T-helper 17 cell (primary cell): ENCODE measurements around the gene ZNF358. TPM values are rescaled to one million over a fixed set of nuclear protein-coding genes. Genes with fewer than 3 reads are reported as not detected.
A peak's percentile ranks its signal among the peaks of the same experiment; 100 is the strongest.

Experiments used
- ATAC-seq: fragments of 150-1000 bp; cut with Tn5 transposase; 2 replicates; pipeline ENCODE4 v1.10.0; 2021; ENCODE audit warnings: mild to moderate bottlenecking, moderate library complexity
- DNase-seq, 3 donors: peaks; one replicate each; pipeline versions ENCODE4 v3.0.0 to v3.0.0-alpha.2; 2020 to 2021
- H3K9me3 ChIP-seq: one replicate; pipeline ENCODE4 v1.7.0; 2013; ENCODE audit warnings: low read length, mild to moderate bottlenecking; ENCODE audit not compliant: control insufficient read depth, poor library complexity, severe bottlenecking
- H3K27ac Mint-ChIP-seq: one replicate; pipeline ENCODE4 v1.8.0; 2022; ENCODE audit warnings: mild to moderate bottlenecking, moderate library complexity, mixed read lengths
- H3K27me3 Mint-ChIP-seq: one replicate; pipeline ENCODE4 v1.8.0; 2022; ENCODE audit warnings: mixed read lengths
- H3K36me3 Mint-ChIP-seq: one replicate; pipeline ENCODE4 v1.8.0; 2022; ENCODE audit warnings: low read depth, mixed read lengths
- H3K4me1 Mint-ChIP-seq: one replicate; pipeline ENCODE4 v1.8.0; 2022; ENCODE audit warnings: mild to moderate bottlenecking, mixed read lengths
- H3K4me3 Mint-ChIP-seq: one replicate; pipeline ENCODE4 v1.8.0; 2022; ENCODE audit warnings: mild to moderate bottlenecking, moderate library complexity, mixed read lengths
- total RNA-seq, 4 donors: library from RNA in 2 of 4; stranded (reverse) in 2 of 4; gene quantifications; one replicate each; pipeline ENCODE4 v1.2.3 and lab custom pipeline; 2022 to 2026

ZNF358 gene
- total RNA-seq (1 to 10 TPM; 4.1 to 5.1 TPM), total RNA-seq (lab: John Stamatoyannopoulos, UW) (2.3 to 3.0 reads per million in 2 donors)

- Mint-ChIP-seq H3K27me3 (peaks cover 25% of the 10 kb centered on the region), H3K27ac (peak within 1 kb of the TSS; percentile 60), H3K4me1 (peaks cover 21% of the 10 kb centered on the region), H3K36me3 (peaks cover 4% of the 10 kb centered on the region), H3K4me3 (peak within 1 kb of the TSS; percentile 92)
- no peak for DNase-seq
- peak; percentile 73 for ATAC-seq
- H3K9me3 ChIP-seq, result no peaks in the 10 kb centered on the region
Observed at GRCh38 chr19:7515645-7516151, at the start of gene ZNF358. ZNF358 (plus strand) TSS chr19:7516103; CDS start chr19:7519243, 3,140 bp downstream.

- Mint-ChIP-seq H3K4me3 (no peak overlapping the region), H3K27me3 (no peaks in the 10 kb centered on the region), H3K4me1 (no peaks in the 10 kb centered on the region), H3K36me3 (peaks cover 2% of the 10 kb centered on the region), H3K27ac (no peak overlapping the region)
- no peak for DNase-seq
- no peaks in the 10 kb centered on the region for H3K9me3 ChIP-seq
- no peak for ATAC-seq
Observed at GRCh38 chr19:7467009-7467989, 48.6 kb upstream of the ZNF358 start.

DNA sequence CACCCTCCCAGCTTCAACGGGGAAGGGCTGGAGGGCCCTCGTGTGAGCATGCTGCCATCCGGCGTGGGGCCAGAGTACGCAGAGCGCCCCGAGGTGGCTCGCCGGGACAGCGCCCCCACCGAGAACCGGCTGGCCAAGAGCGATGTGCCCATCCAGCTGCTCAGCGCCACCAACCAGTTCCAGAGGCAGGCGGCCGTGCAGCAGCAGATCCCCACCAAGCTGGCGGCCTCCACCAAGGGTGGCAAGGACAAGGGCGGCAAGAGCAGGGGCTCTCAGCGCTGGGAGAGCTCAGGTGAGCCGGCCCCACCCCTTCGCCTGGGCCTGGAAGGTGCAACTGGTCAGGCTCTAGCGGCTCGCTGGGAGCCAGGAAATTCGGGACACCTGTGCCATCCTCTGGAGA, 47.1 kb upstream of the ZNF358 start:
- H3K27ac Mint-ChIP-seq, result no peak overlapping the region
- H3K9me3 ChIP-seq, result no peaks in the 10 kb centered on the region
- ATAC-seq (no peak), DNase-seq (no peak)
- peaks cover 2% of the 10 kb centered on the region for H3K36me3 Mint-ChIP-seq
- H3K27me3 Mint-ChIP-seq, result no peaks in the 10 kb centered on the region
- H3K4me3 Mint-ChIP-seq, result no peak overlapping the region
- no peaks in the 10 kb centered on the region for H3K4me1 Mint-ChIP-seq

- Mint-ChIP-seq H3K36me3 (peaks cover 2% of the 10 kb centered on the region), H3K4me1 (peaks cover 2% of the 10 kb centered on the region), H3K4me3 (no peak overlapping the region), H3K27me3 (no peaks in the 10 kb centered on the region), H3K27ac (no peak overlapping the region)
- ATAC-seq (no peak), DNase-seq (no peak)
- H3K9me3 ChIP-seq, result no peaks in the 10 kb centered on the region
Observed at GRCh38 chr19:7469669-7470285, 46.1 kb upstream of the ZNF358 start.

DNA sequence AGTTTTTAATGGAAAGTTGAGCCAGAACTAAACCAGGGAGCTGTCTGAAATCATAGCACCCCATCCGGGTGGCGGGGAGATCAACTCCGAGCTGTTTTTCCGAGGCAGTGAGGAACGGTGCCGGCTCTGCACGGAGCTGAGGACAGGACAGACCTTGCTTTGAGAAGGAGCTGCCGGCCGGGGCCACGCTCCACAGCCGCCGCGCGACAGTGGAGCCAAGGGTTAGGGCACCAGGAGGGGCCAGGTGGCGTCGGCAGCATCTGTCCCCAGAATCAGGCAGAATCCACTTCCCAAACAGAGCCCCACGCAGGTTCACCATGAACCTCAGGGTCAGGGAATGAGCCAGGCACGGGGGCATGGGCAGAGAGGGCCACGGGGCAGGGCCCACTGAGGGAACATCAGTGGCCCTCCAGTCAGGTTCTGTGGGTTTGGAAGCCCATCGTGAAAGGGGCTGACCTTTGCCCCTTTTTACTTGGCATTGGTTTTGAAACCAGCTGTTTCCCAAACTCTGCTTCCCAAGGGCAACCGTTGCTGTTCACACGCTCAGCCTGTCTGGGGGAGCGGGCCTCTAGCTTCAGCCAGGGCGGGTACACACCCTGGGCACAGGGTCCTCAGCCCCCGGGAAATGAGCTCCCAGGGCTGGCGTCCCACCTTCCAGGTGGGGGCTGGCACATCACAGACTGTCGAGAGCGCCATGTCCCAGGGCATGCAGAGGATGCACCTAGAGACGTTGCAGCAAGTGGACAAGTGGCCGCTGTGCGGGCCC, 45.2 kb upstream of the ZNF358 start:
- H3K36me3 Mint-ChIP-seq, result peaks cover 2% of the 10 kb centered on the region
- DNase-seq (no peak), ATAC-seq (no peak)
- H3K9me3 ChIP-seq, result no peaks in the 10 kb centered on the region
- no peak overlapping the region for H3K4me3 Mint-ChIP-seq
- no peak overlapping the region for H3K27ac Mint-ChIP-seq
- H3K27me3 Mint-ChIP-seq, result no peaks in the 10 kb centered on the region
- peaks cover 2% of the 10 kb centered on the region for H3K4me1 Mint-ChIP-seq

DNA sequence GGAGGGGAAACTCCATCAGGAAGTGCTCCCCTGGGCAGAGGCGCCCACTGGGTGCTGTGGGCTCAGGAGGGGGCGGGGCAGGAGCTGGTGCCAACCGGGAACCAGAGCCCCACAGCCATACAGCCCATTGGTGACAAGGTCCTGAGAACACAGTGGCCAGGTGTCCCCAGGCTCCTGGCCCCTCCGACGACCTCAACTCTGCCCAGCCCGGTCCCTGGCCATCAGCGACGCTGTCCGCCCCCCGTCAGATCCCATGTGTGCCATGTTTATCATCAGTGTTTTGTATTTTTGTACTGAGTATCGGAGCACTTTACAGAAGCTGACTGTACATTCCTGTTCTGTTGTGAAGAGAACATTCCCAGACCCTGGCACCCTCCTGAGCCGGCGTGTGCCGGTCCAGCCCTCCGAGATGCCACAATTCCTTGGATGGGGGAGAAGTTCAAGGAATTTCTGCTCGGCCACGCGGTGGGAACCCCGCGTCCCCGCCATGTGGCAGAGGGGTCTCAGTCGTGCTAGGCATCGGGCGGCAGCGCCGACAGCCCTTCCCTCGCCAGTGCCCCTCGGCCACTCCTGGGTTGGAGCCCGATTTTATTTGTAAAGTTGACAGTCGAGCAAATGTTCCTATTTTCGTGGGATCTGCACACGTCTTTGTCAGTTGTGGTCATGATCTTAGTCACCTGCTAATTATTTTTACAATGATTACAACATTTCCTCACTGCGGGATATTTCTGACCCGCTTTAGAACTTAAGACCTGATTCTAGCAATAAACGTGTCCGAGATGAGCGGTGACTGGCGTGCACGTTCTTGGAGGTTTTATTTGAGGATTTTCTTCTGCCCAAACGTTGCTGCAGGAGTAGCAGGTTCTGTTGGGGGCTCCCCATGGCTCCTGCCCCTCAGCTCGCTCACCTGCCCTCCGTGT, 43.9 kb upstream of the ZNF358 start:
- Mint-ChIP-seq H3K27ac (peak overlapping the region; percentile 32), H3K4me3 (no peak overlapping the region), H3K4me1 (peaks cover 2% of the 10 kb centered on the region), H3K36me3 (peaks cover 2% of the 10 kb centered on the region), H3K27me3 (no peaks in the 10 kb centered on the region)
- H3K9me3 ChIP-seq, result no peaks in the 10 kb centered on the region
- no peak for ATAC-seq
- DNase-seq, result no peak

DNA sequence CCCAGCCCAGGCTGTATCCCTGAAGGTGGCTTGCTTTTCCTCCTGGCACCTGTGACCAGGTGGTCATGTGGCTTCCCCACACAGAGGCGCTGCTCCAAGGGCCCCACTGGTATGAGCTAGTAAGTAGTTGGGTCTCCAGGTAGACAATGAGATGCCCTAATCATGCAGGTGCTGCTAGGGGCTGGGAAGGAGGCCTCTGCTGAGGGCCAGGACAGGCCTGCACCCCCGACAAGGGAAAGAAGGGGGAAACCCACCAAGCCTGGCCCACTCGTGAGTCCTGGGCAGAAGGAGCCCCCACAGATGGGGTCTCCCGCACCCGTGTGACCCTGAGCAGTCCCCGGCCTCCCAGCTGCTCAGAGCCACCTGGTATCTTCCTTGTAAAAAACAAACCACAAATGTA, 40.2 kb upstream of the ZNF358 start:
- no peaks in the 10 kb centered on the region for H3K9me3 ChIP-seq
- Mint-ChIP-seq H3K27me3 (no peaks in the 10 kb centered on the region), H3K36me3 (peaks cover 2% of the 10 kb centered on the region), H3K27ac (peak overlapping the region; percentile 24), H3K4me1 (peaks cover 2% of the 10 kb centered on the region), H3K4me3 (no peak overlapping the region)
- no peak for DNase-seq
- no peak for ATAC-seq

DNA sequence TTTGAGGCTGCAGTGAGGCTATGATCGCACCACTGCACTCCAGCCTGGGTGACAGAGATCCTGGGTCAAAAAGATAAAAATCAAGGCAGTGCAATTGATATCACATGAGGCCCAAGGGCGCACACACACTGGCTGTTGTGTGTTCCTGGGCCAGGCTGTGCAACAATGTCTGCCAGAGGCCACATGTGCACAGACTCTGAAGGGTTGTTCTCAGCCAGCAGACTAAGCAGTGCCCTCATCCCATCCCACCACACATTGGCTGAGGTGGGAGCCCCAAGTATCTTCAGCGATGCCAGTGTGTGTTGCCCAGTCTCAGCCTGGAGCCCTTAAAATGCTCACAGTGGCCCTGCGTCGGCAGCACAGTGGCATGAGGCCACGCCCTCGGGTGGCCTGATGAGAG, 39.7 kb upstream of the ZNF358 start:
- DNase-seq, result no peak
- H3K36me3 Mint-ChIP-seq, result peaks cover 2% of the 10 kb centered on the region
- H3K4me1 Mint-ChIP-seq, result peaks cover 2% of the 10 kb centered on the region
- H3K27me3 Mint-ChIP-seq, result no peaks in the 10 kb centered on the region
- ATAC-seq, result no peak
- peak overlapping the region; percentile 24 for H3K27ac Mint-ChIP-seq
- peak overlapping the region; percentile 36 for H3K4me3 Mint-ChIP-seq
- H3K9me3 ChIP-seq, result no peaks in the 10 kb centered on the region

DNA sequence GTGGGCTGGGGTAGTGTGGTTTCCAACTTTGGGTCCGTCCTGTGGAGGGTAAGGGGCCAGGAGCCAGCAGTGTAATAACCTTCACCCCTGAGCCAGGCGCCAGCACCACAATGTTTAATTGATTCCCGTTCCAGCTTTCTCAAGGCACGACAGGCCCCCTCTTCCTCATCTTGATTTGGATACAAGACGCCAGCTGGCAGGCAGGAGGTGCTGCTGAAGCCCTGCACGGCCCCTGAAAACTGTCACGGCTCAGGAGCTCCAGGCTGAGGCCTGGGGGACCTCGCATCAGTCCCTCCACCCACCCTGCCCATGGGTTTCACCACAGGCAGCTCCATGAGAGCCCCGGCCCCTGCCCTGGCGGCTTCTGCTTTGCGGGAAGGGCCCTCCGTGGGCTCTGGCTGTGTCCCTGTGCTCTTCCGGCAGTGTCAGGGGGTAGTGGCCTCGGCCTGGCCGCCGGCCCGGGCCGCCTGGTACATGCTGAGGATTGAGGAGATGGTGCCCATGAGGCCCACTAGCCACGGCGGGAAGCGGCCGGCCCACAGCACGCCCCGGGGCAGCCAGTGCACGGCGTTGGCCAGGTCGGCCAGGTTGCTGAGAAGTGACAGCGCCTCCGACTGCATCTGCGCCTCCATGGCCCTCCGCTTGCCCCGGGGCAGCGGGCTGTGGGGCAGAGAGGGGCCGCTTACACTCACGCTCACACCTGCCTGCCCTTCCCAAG, 39.0 kb upstream of the ZNF358 start:
- Mint-ChIP-seq H3K27ac (peak overlapping the region; percentile 54), H3K27me3 (no peaks in the 10 kb centered on the region)
- no peak for ATAC-seq

DNA sequence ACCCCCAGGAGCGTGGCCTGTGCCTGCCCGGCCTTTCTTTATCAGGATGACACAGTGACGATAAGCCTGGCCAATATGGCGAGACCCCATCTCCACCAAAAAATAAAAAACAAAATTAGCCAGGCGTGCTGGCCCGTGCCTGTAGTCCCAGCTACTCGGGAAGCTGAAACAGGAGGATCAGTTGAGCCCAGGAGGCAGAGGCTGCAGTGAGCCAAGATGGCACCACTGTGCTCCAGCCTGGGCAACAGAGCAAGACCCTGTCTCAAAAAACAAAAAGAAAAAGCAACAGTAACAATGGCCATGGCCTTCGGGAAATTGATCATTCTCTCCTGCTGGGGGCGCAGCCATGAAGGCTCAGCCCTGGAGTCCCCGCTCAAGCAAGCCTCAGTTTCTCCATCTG, 38.1 kb upstream of the ZNF358 start:
- ATAC-seq (no peak), DNase-seq (no peak)
- Mint-ChIP-seq H3K4me1 (peaks cover 2% of the 10 kb centered on the region), H3K4me3 (peak overlapping the region; percentile 47), H3K36me3 (no peaks in the 10 kb centered on the region), H3K27me3 (no peaks in the 10 kb centered on the region), H3K27ac (peak overlapping the region; percentile 54)
- H3K9me3 ChIP-seq, result no peaks in the 10 kb centered on the region

More for the DNA sequence above, 39.0 kb upstream of the ZNF358 start:
- peak overlapping the region; percentile 36 for H3K4me3 Mint-ChIP-seq
- no peaks in the 10 kb centered on the region for H3K9me3 ChIP-seq
- no peaks in the 10 kb centered on the region for H3K36me3 Mint-ChIP-seq
- DNase-seq, result no peak
- H3K4me1 Mint-ChIP-seq, result peaks cover 2% of the 10 kb centered on the region

DNA sequence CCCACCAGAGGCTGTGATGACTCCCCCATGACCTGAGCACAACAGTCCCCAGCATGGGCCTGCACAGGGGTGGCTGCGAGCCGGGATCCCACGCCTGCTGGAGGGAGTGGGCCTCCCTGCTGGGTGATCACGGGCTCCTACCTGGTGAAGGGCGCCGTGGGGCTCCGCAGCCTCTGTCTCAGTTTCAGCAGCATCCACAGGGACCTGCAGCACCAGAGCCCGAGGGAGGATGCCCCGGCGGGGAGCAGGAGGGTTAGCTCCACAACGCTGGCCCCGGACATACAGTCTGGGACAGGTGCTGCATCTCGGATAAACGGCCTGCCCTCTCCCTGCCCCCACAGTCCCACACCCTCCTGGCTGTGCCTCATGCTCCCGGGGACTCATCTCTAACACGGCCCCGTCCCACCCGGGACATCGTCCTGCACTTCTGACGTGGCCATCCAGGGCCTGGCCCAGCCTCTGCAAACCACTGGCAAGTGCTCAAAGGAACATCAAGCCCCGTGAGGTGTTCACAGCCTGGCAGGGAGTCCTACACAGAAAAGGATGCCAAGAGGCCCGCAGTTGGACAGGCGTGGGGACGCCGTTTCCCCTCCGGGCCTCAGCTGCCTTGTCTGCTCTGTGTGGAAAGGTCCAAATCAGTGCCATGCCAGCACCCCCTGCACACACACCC, 37.6 kb upstream of the ZNF358 start:
- Mint-ChIP-seq H3K4me3 (no peak overlapping the region), H3K27me3 (no peaks in the 10 kb centered on the region), H3K4me1 (peaks cover 6% of the 10 kb centered on the region), H3K36me3 (no peaks in the 10 kb centered on the region), H3K27ac (peak overlapping the region; percentile 54)
- ATAC-seq (peak; percentile 11), DNase-seq (no peak)
- H3K9me3 ChIP-seq, result no peaks in the 10 kb centered on the region
